Measurements from ENCODE around the gene LMF1.

Gene LMF1

GRCh38 chr16:970386-970765, 408 bp downstream of the LMF1 start:
- TF ChIP-seq MAX (IDR thresholded peaks at IDR 0.05; ENCODE audit: low read depth, low read length) (no peak), POLR2A (IDR thresholded peaks at IDR 0.05; ENCODE audit: extremely low read depth, insufficient read length) (no peak), CTCF (IDR thresholded peaks at IDR 0.05; ENCODE audit: low read depth, low read length) (no peak), MYC (IDR thresholded peaks at IDR 0.05; ENCODE audit: low read depth, low read length) (no peak)
- peak overlapping the region; percentile 52 for H3K4me3 ChIP-seq (ENCODE audit: low read depth, low read length)
- DNase-seq (ENCODE audit: low read depth): no peak

GRCh38 chr16:969508-970385, 1.0 kb downstream of the LMF1 start:
- no peak for TF ChIP-seq MYC (IDR thresholded peaks at IDR 0.05; ENCODE audit: low read depth, low read length)
- no peak for TF ChIP-seq POLR2A (IDR thresholded peaks at IDR 0.05; ENCODE audit: extremely low read depth, insufficient read length)
- TF ChIP-seq CTCF (IDR thresholded peaks at IDR 0.05; ENCODE audit: low read depth, low read length): no peak
- peak overlapping the region; percentile 52 for H3K4me3 ChIP-seq (ENCODE audit: low read depth, low read length)
- no peak for DNase-seq (ENCODE audit: low read depth)

GRCh38 chr16:968620-969019, 2.2 kb downstream of the LMF1 start:
- TF ChIP-seq MAX (IDR thresholded peaks at IDR 0.05; ENCODE audit: low read depth, low read length): no peak
- no peak for TF ChIP-seq POLR2A (IDR thresholded peaks at IDR 0.05; ENCODE audit: extremely low read depth, insufficient read length)
- no peak for TF ChIP-seq MYC (IDR thresholded peaks at IDR 0.05; ENCODE audit: low read depth, low read length)
- no peak for TF ChIP-seq CTCF (IDR thresholded peaks at IDR 0.05; ENCODE audit: low read depth, low read length)
- no peak for DNase-seq (ENCODE audit: low read depth)
- H3K4me3 ChIP-seq (ENCODE audit: low read depth, low read length): no peak overlapping the region

- no peak overlapping the region for H3K4me3 ChIP-seq (ENCODE audit: low read depth, low read length)
- TF ChIP-seq POLR2A (IDR thresholded peaks at IDR 0.05; ENCODE audit: extremely low read depth, insufficient read length): no peak
- DNase-seq (ENCODE audit: low read depth): no peak
Measured at GRCh38 chr16:967546-968295, 3.1 kb downstream of the LMF1 start.

GRCh38 chr16:967077-967541, 3.7 kb downstream of the LMF1 start:
- no peak overlapping the region for H3K4me3 ChIP-seq (ENCODE audit: low read depth, low read length)
- no peak for DNase-seq (ENCODE audit: low read depth)
- no peak for TF ChIP-seq CTCF (IDR thresholded peaks at IDR 0.05; ENCODE audit: low read depth, low read length)
- TF ChIP-seq MYC (IDR thresholded peaks at IDR 0.05; ENCODE audit: low read depth, low read length): no peak
- no peak for TF ChIP-seq MAX (IDR thresholded peaks at IDR 0.05; ENCODE audit: low read depth, low read length)
- TF ChIP-seq POLR2A (IDR thresholded peaks at IDR 0.05; ENCODE audit: extremely low read depth, insufficient read length): no peak

- H3K4me3 ChIP-seq (ENCODE audit: low read depth, low read length): no peak overlapping the region
- no peak for DNase-seq (ENCODE audit: low read depth)
- TF ChIP-seq CTCF (IDR thresholded peaks at IDR 0.05; ENCODE audit: low read depth, low read length) (no peak), POLR2A (IDR thresholded peaks at IDR 0.05; ENCODE audit: extremely low read depth, insufficient read length) (no peak), MAX (IDR thresholded peaks at IDR 0.05; ENCODE audit: low read depth, low read length) (no peak), MYC (IDR thresholded peaks at IDR 0.05; ENCODE audit: low read depth, low read length) (no peak)
Measured at GRCh38 chr16:966505-966904, 4.3 kb downstream of the LMF1 start.
